ENCODE results near the gene TNF.

Gene TNF

GRCh38 chr6:31533455-31533841, 41.9 kb upstream of the TNF start:
- Histone ChIP-seq H3K27ac (ENCODE audit: low read depth, low read length) (no peak overlapping the region), H3K4me1 (ENCODE audit: control insufficient read depth in 5 of 5, insufficient read depth in 5 of 5, low read length in 5 of 5) (peaks cover 0 to 3% (median under 1%) of the 10 kb centered on the region in 5 donors), H3K36me3 (ENCODE audit: control insufficient read depth in 5 of 5, insufficient read depth in 5 of 5, low read length in 5 of 5) (peaks cover 21 to 87% (median 85%) of the 10 kb centered on the region in 5 donors), H3K27me3 (ENCODE audit: control insufficient read depth in 5 of 5, insufficient read depth in 4 of 5, low read length in 5 of 5) (no peaks in the 10 kb centered on the region), H3K9ac (ENCODE audit: low read length in 5 of 5) (no peak overlapping the region), H3K4me3 (ENCODE audit: low read depth in 1 of 5, low read length in 5 of 5) (no peak overlapping the region), H3K9me3 (ENCODE audit: control insufficient read depth in 5 of 5, low read length in 5 of 5) (no peaks in the 10 kb centered on the region)

GRCh38 chr6:31534011-31534410, 41.4 kb upstream of the TNF start:
- Histone ChIP-seq H3K4me3 (ENCODE audit: low read depth in 1 of 5, low read length in 5 of 5) (no peak overlapping the region), H3K9ac (ENCODE audit: low read length in 5 of 5) (no peak overlapping the region), H3K36me3 (ENCODE audit: control insufficient read depth in 5 of 5, insufficient read depth in 5 of 5, low read length in 5 of 5) (peaks cover 26 to 93% (median 90%) of the 10 kb centered on the region in 5 donors), H3K27ac (ENCODE audit: low read depth, low read length) (no peak overlapping the region), H3K27me3 (ENCODE audit: control insufficient read depth in 5 of 5, insufficient read depth in 4 of 5, low read length in 5 of 5) (no peaks in the 10 kb centered on the region), H3K9me3 (ENCODE audit: control insufficient read depth in 5 of 5, low read length in 5 of 5) (no peaks in the 10 kb centered on the region), H3K4me1 (ENCODE audit: control insufficient read depth in 5 of 5, insufficient read depth in 5 of 5, low read length in 5 of 5) (peaks cover 0 to 9% (median 6%) of the 10 kb centered on the region in 5 donors)

GRCh38 chr6:31534521-31535040, 40.8 kb upstream of the TNF start:
- Histone ChIP-seq H3K4me1 (ENCODE audit: control insufficient read depth in 5 of 5, insufficient read depth in 5 of 5, low read length in 5 of 5) (peaks cover 0 to 15% (median 12%) of the 10 kb centered on the region in 5 donors), H3K9me3 (ENCODE audit: control insufficient read depth in 5 of 5, low read length in 5 of 5) (no peaks in the 10 kb centered on the region), H3K27me3 (ENCODE audit: control insufficient read depth in 5 of 5, insufficient read depth in 4 of 5, low read length in 5 of 5) (no peaks in the 10 kb centered on the region), H3K27ac (ENCODE audit: low read depth, low read length) (no peak overlapping the region), H3K4me3 (ENCODE audit: low read depth in 1 of 5, low read length in 5 of 5) (no peak overlapping the region), H3K9ac (ENCODE audit: low read length in 5 of 5) (no peak overlapping the region), H3K36me3 (ENCODE audit: control insufficient read depth in 5 of 5, insufficient read depth in 5 of 5, low read length in 5 of 5) (peaks cover 26 to 96% (median 94%) of the 10 kb centered on the region in 5 donors)

GRCh38 chr6:31535538-31536324, 39.6 kb upstream of the TNF start:
- H3K9ac ChIP-seq (ENCODE audit: low read length in 5 of 5): no peak overlapping the region

GRCh38 chr6:31538805-31539400, 36.5 kb upstream of the TNF start:
- no peaks in the 10 kb centered on the region for H3K9me3 ChIP-seq (ENCODE audit: control insufficient read depth in 5 of 5, low read length in 5 of 5)
- H3K4me1 ChIP-seq (ENCODE audit: control insufficient read depth in 5 of 5, insufficient read depth in 5 of 5, low read length in 5 of 5): peaks cover 14 to 42% (median 36%) of the 10 kb centered on the region in 5 donors

More at GRCh38 chr6:31535538-31536324, 39.6 kb upstream of the TNF start:
- H3K4me3 ChIP-seq (ENCODE audit: low read depth in 1 of 5, low read length in 5 of 5): no peak overlapping the region
- no peak overlapping the region for H3K27ac ChIP-seq (ENCODE audit: low read depth, low read length)
- peaks cover 2 to 26% (median 23%) of the 10 kb centered on the region in 5 donors for H3K4me1 ChIP-seq (ENCODE audit: control insufficient read depth in 5 of 5, insufficient read depth in 5 of 5, low read length in 5 of 5)
- no peaks in the 10 kb centered on the region for H3K9me3 ChIP-seq (ENCODE audit: control insufficient read depth in 5 of 5, low read length in 5 of 5)
- peaks cover 28 to 92% (median 90%) of the 10 kb centered on the region in 5 donors for H3K36me3 ChIP-seq (ENCODE audit: control insufficient read depth in 5 of 5, insufficient read depth in 5 of 5, low read length in 5 of 5)
- H3K27me3 ChIP-seq (ENCODE audit: control insufficient read depth in 5 of 5, insufficient read depth in 4 of 5, low read length in 5 of 5): no peaks in the 10 kb centered on the region

GRCh38 chr6:31540640-31541039, 34.7 kb upstream of the TNF start:
- peaks cover 19 to 44% (median 44%) of the 10 kb centered on the region in 5 donors for H3K36me3 ChIP-seq (ENCODE audit: control insufficient read depth in 5 of 5, insufficient read depth in 5 of 5, low read length in 5 of 5)
- H3K9me3 ChIP-seq (ENCODE audit: control insufficient read depth in 5 of 5, low read length in 5 of 5): no peaks in the 10 kb centered on the region
- peaks cover 0 to 4% (median 0%) of the 10 kb centered on the region in 5 donors for H3K27me3 ChIP-seq (ENCODE audit: control insufficient read depth in 5 of 5, insufficient read depth in 4 of 5, low read length in 5 of 5)
- peak overlapping the region; percentile 96 for H3K27ac ChIP-seq (ENCODE audit: low read depth, low read length)
- peak overlapping the region; percentile 86 to 99 (median 98) for H3K9ac ChIP-seq (ENCODE audit: low read length in 5 of 5)
- peaks cover 14 to 42% (median 36%) of the 10 kb centered on the region in 5 donors for H3K4me1 ChIP-seq (ENCODE audit: control insufficient read depth in 5 of 5, insufficient read depth in 5 of 5, low read length in 5 of 5)
- peak overlapping the region; percentile 76 to 100 (median 99) for H3K4me3 ChIP-seq (ENCODE audit: low read depth in 1 of 5, low read length in 5 of 5)

More at GRCh38 chr6:31538805-31539400, 36.5 kb upstream of the TNF start:
- Histone ChIP-seq H3K9ac (ENCODE audit: low read length in 5 of 5) (peak overlapping the region; percentile 9 to 99 (median 62)), H3K4me3 (ENCODE audit: low read depth in 1 of 5, low read length in 5 of 5) (peak overlapping the region in 1 of 5 donors; percentile 11), H3K27me3 (ENCODE audit: control insufficient read depth in 5 of 5, insufficient read depth in 4 of 5, low read length in 5 of 5) (peaks cover 0 to 4% (median 0%) of the 10 kb centered on the region in 5 donors), H3K27ac (ENCODE audit: low read depth, low read length) (no peak overlapping the region), H3K36me3 (ENCODE audit: control insufficient read depth in 5 of 5, insufficient read depth in 5 of 5, low read length in 5 of 5) (peaks cover 22 to 62% (median 61%) of the 10 kb centered on the region in 5 donors)

- Histone ChIP-seq H3K36me3 (ENCODE audit: control insufficient read depth in 5 of 5, insufficient read depth in 5 of 5, low read length in 5 of 5) (peaks cover 14 to 39% (median 38%) of the 10 kb centered on the region in 5 donors), H3K9me3 (ENCODE audit: control insufficient read depth in 5 of 5, low read length in 5 of 5) (no peaks in the 10 kb centered on the region), H3K4me1 (ENCODE audit: control insufficient read depth in 5 of 5, insufficient read depth in 5 of 5, low read length in 5 of 5) (peaks cover 14 to 42% (median 36%) of the 10 kb centered on the region in 5 donors), H3K9ac (ENCODE audit: low read length in 5 of 5) (peak overlapping the region; percentile 86 to 99 (median 98)), H3K27ac (ENCODE audit: low read depth, low read length) (peak overlapping the region; percentile 96), H3K27me3 (ENCODE audit: control insufficient read depth in 5 of 5, insufficient read depth in 4 of 5, low read length in 5 of 5) (peaks cover 0 to 4% (median 0%) of the 10 kb centered on the region in 5 donors), H3K4me3 (ENCODE audit: low read depth in 1 of 5, low read length in 5 of 5) (peak overlapping the region; percentile 76 to 100 (median 99))
Observed at GRCh38 chr6:31541059-31541657, 34.2 kb upstream of the TNF start.

- H3K27me3 ChIP-seq (ENCODE audit: control insufficient read depth in 5 of 5, insufficient read depth in 4 of 5, low read length in 5 of 5): peaks cover 0 to 4% (median 0%) of the 10 kb centered on the region in 5 donors
- peak within 1 kb of the TSS; percentile 76 to 100 (median 99) for H3K4me3 ChIP-seq (ENCODE audit: low read depth in 1 of 5, low read length in 5 of 5)
- peak within 1 kb of the TSS; percentile 96 for H3K27ac ChIP-seq (ENCODE audit: low read depth, low read length)
- H3K4me1 ChIP-seq (ENCODE audit: control insufficient read depth in 5 of 5, insufficient read depth in 5 of 5, low read length in 5 of 5): peaks cover 14 to 48% (median 43%) of the 10 kb centered on the region in 5 donors
- H3K9ac ChIP-seq (ENCODE audit: low read length in 5 of 5): peak within 1 kb of the TSS; percentile 86 to 99 (median 98)
- peaks cover 9 to 32% (median 31%) of the 10 kb centered on the region in 5 donors for H3K36me3 ChIP-seq (ENCODE audit: control insufficient read depth in 5 of 5, insufficient read depth in 5 of 5, low read length in 5 of 5)
- H3K9me3 ChIP-seq (ENCODE audit: control insufficient read depth in 5 of 5, low read length in 5 of 5): no peaks in the 10 kb centered on the region
Observed at GRCh38 chr6:31541658-31542521, 33.5 kb upstream of the TNF start, which contains the start of gene DDX39B. Gene DDX39B (minus strand): TSS chr6:31542003. CDS start chr6:31540532, 1,471 bp downstream.

- Histone ChIP-seq H3K9me3 (ENCODE audit: control insufficient read depth in 5 of 5, low read length in 5 of 5) (no peaks in the 10 kb centered on the region), H3K4me1 (ENCODE audit: control insufficient read depth in 5 of 5, insufficient read depth in 5 of 5, low read length in 5 of 5) (peaks cover 18 to 55% (median 53%) of the 10 kb centered on the region in 5 donors), H3K9ac (ENCODE audit: low read length in 5 of 5) (peak overlapping the region in 1 of 5 donors; percentile 23), H3K4me3 (ENCODE audit: low read depth in 1 of 5, low read length in 5 of 5) (no peak overlapping the region), H3K27me3 (ENCODE audit: control insufficient read depth in 5 of 5, insufficient read depth in 4 of 5, low read length in 5 of 5) (peaks cover 0 to 4% (median 0%) of the 10 kb centered on the region in 5 donors), H3K36me3 (ENCODE audit: control insufficient read depth in 5 of 5, insufficient read depth in 5 of 5, low read length in 5 of 5) (peaks cover 5 to 20% (median 17%) of the 10 kb centered on the region in 5 donors), H3K27ac (ENCODE audit: low read depth, low read length) (peak overlapping the region; percentile 96)
Observed at GRCh38 chr6:31543639-31544038, 31.7 kb upstream of the TNF start.

Measured in subcutaneous abdominal adipose tissue (tissue), 5 donors.